Ovary (tissue), 9 donors: ENCODE results near the gene CHCHD6. TPM values are rescaled to one million over a fixed set of nuclear protein-coding genes. Genes with fewer than 3 reads are reported as not detected.

Experiments used
- DNase-seq, 5 donors: peaks; one replicate each; pipeline ENCODE4 v3.0.0-alpha.2; 2019 to 2020
- H3K27ac ChIP-seq, 2 donors: fragments of 200-600 bp; one replicate each; pipeline versions ENCODE4 v1.5.1 to v1.8.0; 2019 to 2022
- H3K27me3 ChIP-seq: fragments of 200-600 bp; one replicate; pipeline ENCODE4 v1.8.0; 2022
- H3K36me3 ChIP-seq: fragments of 200-600 bp; sonication (generic); one replicate; pipeline ENCODE4 v1.5.1; 2019
- H3K4me1 ChIP-seq: one replicate; pipeline ENCODE4 v1.8.1; 2013; ENCODE audit warnings: mild to moderate bottlenecking, moderate library complexity; ENCODE audit not compliant: insufficient read depth
- H3K4me3 ChIP-seq: fragments of 200-600 bp; sonication (generic); one replicate; pipeline ENCODE4 v1.5.1; 2017
- H3K9me3 ChIP-seq, 2 donors: fragments of 200-600 bp in 1 of 2; sonication (generic) in 1 of 2; one replicate each; pipeline versions ENCODE4 v1.5.1 to v1.8.1; 2013 to 2019; ENCODE audit warnings: mild to moderate bottlenecking in 1 of 2, moderate library complexity in 1 of 2
- CTCF ChIP-seq, 3 donors: fragments of 450-650 bp in 2 of 3; fragments of 200-600 bp in 1 of 3; IDR thresholded peaks; one replicate each; pipeline versions ENCODE4 v1.5.1 to v1.8.0; 2016 to 2022; ENCODE audit warnings: antibody characterized with exemption in 3 of 3, mild to moderate bottlenecking in 1 of 3
- EP300 ChIP-seq: sonication (generic); formaldehyde crosslinking; IDR thresholded peaks from one replicate; pipeline ENCODE4 v1.6.1; 2017; ENCODE audit warnings: antibody characterized with exemption
- POLR2A ChIP-seq: fragments of 450-650 bp; IDR thresholded peaks from one replicate; pipeline ENCODE4 v1.6.1; 2017; ENCODE audit warnings: antibody characterized with exemption, mild to moderate bottlenecking, moderate library complexity
- WGBS, 3 donors: extraction: QIAGEN DNeasy Blood & Tissue Kit in 1 of 3; methylation state at CpG; one replicate each; pipeline versions ENCODE4 v1.1.5 to v1.1.7; 2013 to 2017; 5-methylcytosine and 5-hydroxymethylcytosine counted together
- intact Hi-C, 4 donors: fragments of 100-400 bp; cut with DNase I; formaldehyde crosslinking; loops; one replicate each; pipeline versions ENCODE4 v1.11.0 to v1.15.1; 2022 to 2023
- polyA plus RNA-seq, 2 donors: library from polyadenylated mRNA; stranded (reverse); fragments of 200-250 nt in 1 of 2; fragments of 350-450 nt in 1 of 2; fragmentation: Illumina TruSeq in 1 of 2; extraction: RNeasy Lipid Tissue Mini Kit (QIAGEN cat#74804) in 1 of 2; gene quantifications; one replicate each; pipeline ENCODE4 v1.2.3, GENCODE V29; 2013 to 2014
- total RNA-seq, 7 donors: library from RNA; depleted of rRNA in 2 of 7; stranded (reverse); fragments of >200 nt in 2 of 7; fragmentation: NEBNext Ultra II Directional in 3 of 7; extraction: Animal tissue kit (Norgen Biotek cat#: 25700) in 3 of 7; gene quantifications; one replicate each; pipeline versions ENCODE4 v1.1.0 to v1.2.4, GENCODE V29; 2016 to 2023
- donor health status: DM: no; HTN: no; CAD: no; lungs with moderate emphysema.
- donor health status: DM: no; HTN: no; CAD: no.
- donor health status: Bipolar disorder and iron deficiency.
- donor health status: DM: yes; HTN: yes; CAD: no.
- donor health status: DM: no; HTN: no; CAD: no.
- donor health status: DM: yes; HTN: yes; CAD: no.

Gene CHCHD6
- total and polyA plus RNA-seq, 9 donors = 8.5 to 24.6 (median 19.5) TPM

GRCh38 chr3:126878664-126879063, 174.6 kb downstream of the CHCHD6 start:
- peak in 1 of 5 donors; percentile 3 for DNase-seq
- H3K27ac ChIP-seq = no peak overlapping the region
- H3K4me1 ChIP-seq = no peaks in the 10 kb centered on the region
- no peaks in the 10 kb centered on the region for H3K27me3 ChIP-seq
- TF ChIP-seq CTCF (IDR thresholded peaks at IDR 0.05) (no peak), POLR2A (no peak), EP300 (no peak)
- intact Hi-C loops = no loop called here
- no peaks in the 10 kb centered on the region for H3K36me3 ChIP-seq
- no peak overlapping the region for H3K4me3 ChIP-seq
- 93 to 100% (median 99%) methylated on average over 3 of the region's 3 CpGs for WGBS, 3 donors
- H3K9me3 ChIP-seq = no peaks in the 10 kb centered on the region

GRCh38 chr3:126880901-126881300, 176.9 kb downstream of the CHCHD6 start:
- 83 to 91% (median 87%) methylated on average over 3 of the region's 3 CpGs for WGBS, 3 donors
- TF ChIP-seq POLR2A = no peak

GRCh38 chr3:126881861-126882260, 177.8 kb downstream of the CHCHD6 start:
- no peaks in the 10 kb centered on the region for H3K36me3 ChIP-seq
- no peaks in the 10 kb centered on the region for H3K4me1 ChIP-seq
- intact Hi-C loops = no loop called here
- H3K9me3 ChIP-seq = no peaks in the 10 kb centered on the region
- WGBS, 3 donors = 95 to 97% (median 96%) methylated on average over 6 of the region's 6 CpGs
- TF ChIP-seq POLR2A = no peak
- TF ChIP-seq CTCF (IDR thresholded peaks at IDR 0.05) = no peak
- no peak for TF ChIP-seq EP300
- no peak overlapping the region for H3K27ac ChIP-seq
- no peak overlapping the region for H3K4me3 ChIP-seq
- peak in 1 of 5 donors; percentile 4 for DNase-seq
- H3K27me3 ChIP-seq = no peaks in the 10 kb centered on the region

More at GRCh38 chr3:126880901-126881300, 176.9 kb downstream of the CHCHD6 start:
- Histone ChIP-seq H3K4me1 (no peaks in the 10 kb centered on the region), H3K4me3 (no peak overlapping the region), H3K27me3 (no peaks in the 10 kb centered on the region), H3K27ac (no peak overlapping the region), H3K9me3 (no peaks in the 10 kb centered on the region), H3K36me3 (no peaks in the 10 kb centered on the region)
- intact Hi-C loops = no loop called here
- DNase-seq = peak in 1 of 5 donors; percentile 7

- TF ChIP-seq POLR2A (no peak), CTCF (IDR thresholded peaks at IDR 0.05) (no peak), EP300 (no peak)
- no peak for DNase-seq
- 90 to 95% (median 92%) methylated on average over 7 of the region's 7 CpGs for WGBS, 3 donors
- Histone ChIP-seq H3K9me3 (no peaks in the 10 kb centered on the region), H3K4me3 (no peak overlapping the region), H3K27ac (no peak overlapping the region), H3K4me1 (no peaks in the 10 kb centered on the region), H3K27me3 (no peaks in the 10 kb centered on the region), H3K36me3 (no peaks in the 10 kb centered on the region)
- intact Hi-C loops = no loop called here
Observed at GRCh38 chr3:126883241-126883640, 179.2 kb downstream of the CHCHD6 start.

GRCh38 chr3:126885425-126885824, 181.4 kb downstream of the CHCHD6 start:
- H3K4me3 ChIP-seq = no peak overlapping the region
- no peaks in the 10 kb centered on the region for H3K4me1 ChIP-seq
- no peak for TF ChIP-seq EP300
- no peak for TF ChIP-seq POLR2A
- no peak for TF ChIP-seq CTCF (IDR thresholded peaks at IDR 0.05)
- WGBS, 3 donors = 10 to 35% (median 12%) methylated on average over 1 of the region's 1 CpG
- no peaks in the 10 kb centered on the region for H3K9me3 ChIP-seq
- DNase-seq = no peak
- H3K27ac ChIP-seq = no peak overlapping the region
- H3K36me3 ChIP-seq = no peaks in the 10 kb centered on the region
- H3K27me3 ChIP-seq = no peaks in the 10 kb centered on the region
- intact Hi-C loops = no loop called here
